Right ventricle myocardium superior (tissue), 1 donor: Measurements from ENCODE around the gene BCAP31. TPM values are rescaled to one million over a fixed set of nuclear protein-coding genes. Genes with fewer than 3 reads are reported as not detected.
"Not testable (repeated sequence)": the region's sequence is repeated elsewhere in the genome, so short reads cannot be mapped to it uniquely, and the experiment has no call there.

ENCODE experiments used
- ATAC-seq: fragments of 200-7000 bp; cut with Tn5 transposase; one replicate; pipeline ENCODE4 v1.9.1; 2020; ENCODE audit warnings: mild to moderate bottlenecking; ENCODE audit not compliant: poor library complexity
- DNase-seq: peaks from one replicate; pipeline ENCODE4 v3.0.0-alpha.2; 2020
- intact Hi-C: fragments of 100-400 bp; cut with DNase I; formaldehyde crosslinking; loops from one replicate; pipeline ENCODE4 v1.11.2; 2022
- total RNA-seq: library from RNA; stranded (reverse); fragmentation: NEBNext Ultra II Directional; extraction: Animal tissue kit (Norgen Biotek cat#: 25700); gene quantifications from one replicate; pipeline ENCODE4 v1.2.1, GENCODE V29; 2021
- donor health status: DM: no; HTN: yes; CAD: no; lungs with severe emphysema.

Gene BCAP31
- total RNA-seq, 1 donor from 2014 or later: 86.4 TPM

DNA sequence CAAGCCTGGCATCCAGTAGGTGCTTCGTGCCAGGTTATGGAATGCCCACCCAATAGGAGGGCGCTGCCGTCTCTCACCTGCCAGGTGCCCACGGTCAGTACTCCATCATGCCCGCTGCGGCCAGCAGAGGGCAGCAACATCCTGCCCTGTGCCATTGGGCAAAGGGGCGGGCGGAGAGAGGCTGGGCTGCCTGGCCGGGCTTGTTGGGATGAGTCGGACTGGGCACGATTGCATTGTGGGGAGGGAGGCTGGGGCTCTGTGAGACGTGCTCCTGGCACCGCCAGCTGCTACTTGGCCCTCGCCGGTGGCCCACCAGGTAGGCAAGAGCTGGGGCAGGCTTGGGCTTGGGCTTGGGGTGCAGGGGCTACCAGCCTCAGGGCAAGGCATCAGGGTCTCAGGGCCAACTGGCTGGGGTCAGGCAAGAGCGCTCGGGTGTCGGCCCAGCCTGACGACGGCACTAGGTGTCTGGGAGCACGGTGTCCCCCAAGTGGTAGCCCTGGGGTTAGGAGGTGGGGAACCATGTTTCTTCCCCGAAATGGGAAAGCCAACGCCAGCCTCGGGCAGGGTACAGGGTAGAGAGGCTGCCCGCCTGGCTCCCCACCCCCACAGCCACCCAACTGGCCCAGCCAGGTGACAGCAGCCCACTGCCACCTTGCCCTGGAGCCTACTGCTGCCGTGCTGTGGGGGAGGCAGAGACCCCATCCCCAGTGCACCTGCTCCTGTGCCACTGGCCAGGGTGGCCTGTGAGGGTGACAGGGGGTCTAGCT lies 40.0 kb upstream of the BCAP31 start, which contains the start of gene PLXNB3:
PLXNB3 (plus strand) TSS at position 261 of the 767 bp plus-strand sequence. CDS start 1,287 bp downstream, outside the sequence.
- ATAC-seq (peak; percentile 89), DNase-seq (peak; percentile 87)
- intact Hi-C loops: loop anchor here (5.0 kb wide), 1 partner anchor 188 kb away; no protein-coding TSS in a partner anchor

DNA sequence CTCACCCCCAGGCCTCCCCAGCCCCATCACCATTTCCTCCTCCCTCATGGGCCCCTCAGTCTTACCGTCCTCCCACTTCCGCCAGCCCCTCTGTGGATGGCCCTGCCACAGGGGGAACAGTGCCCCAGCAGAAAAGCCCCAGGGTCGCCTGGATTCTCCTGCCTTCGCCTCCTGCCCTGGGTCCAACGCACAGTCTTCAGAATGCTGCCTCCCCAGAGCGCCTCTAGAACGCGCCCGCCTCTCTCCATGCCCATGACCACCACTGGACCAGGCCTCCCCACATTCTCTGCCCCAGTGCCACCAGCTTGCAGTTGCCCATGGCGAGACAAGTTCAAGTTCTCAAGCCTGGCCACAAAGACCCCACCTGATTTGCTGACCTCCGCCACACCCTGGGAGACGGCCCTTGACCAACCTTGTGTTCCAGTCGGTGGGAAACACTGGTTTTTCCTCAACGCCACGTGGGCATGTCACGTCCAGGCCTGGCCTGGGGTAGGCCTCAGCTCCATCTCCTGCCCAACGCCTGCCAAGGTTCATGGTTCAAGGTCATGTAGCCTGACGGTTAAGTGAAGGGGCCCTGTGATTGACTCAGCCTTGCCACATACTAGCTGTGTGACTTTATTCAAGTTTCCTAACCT lies 39.2 kb upstream of the BCAP31 start:
- DNase-seq: peak; percentile 20
- ATAC-seq: no peak
- intact Hi-C loops: loop anchor here (5.0 kb wide), 1 partner anchor 189 kb away; no protein-coding TSS in a partner anchor

DNA sequence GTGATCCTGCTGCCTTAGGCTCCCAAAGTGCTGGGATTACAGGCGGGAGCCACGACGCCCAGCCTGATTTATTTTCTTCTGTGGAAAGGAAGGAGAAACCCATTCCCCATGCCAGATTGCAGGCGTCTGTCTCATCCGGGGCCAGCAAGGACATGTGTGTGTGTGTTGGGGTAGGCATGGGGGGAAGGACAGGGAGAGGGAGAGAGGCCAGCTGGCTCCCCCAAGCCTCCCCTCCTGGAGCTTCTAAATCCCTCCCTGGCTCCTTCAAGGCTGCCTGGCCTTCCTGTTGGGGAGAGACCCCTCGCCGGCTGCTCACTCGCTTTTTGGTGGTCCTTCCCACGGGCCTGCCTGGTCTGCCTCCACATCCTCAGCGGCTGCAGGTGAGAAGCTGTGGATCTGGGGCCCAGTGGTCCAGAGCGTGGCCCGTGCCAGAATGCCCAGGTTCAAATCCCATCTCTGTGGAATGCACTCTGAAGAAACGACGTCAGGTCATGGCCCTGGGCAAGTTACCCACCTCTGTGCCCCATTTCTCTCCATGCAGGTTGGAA lies 38.5 kb upstream of the BCAP31 start:
- ATAC-seq: no peak

DNA sequence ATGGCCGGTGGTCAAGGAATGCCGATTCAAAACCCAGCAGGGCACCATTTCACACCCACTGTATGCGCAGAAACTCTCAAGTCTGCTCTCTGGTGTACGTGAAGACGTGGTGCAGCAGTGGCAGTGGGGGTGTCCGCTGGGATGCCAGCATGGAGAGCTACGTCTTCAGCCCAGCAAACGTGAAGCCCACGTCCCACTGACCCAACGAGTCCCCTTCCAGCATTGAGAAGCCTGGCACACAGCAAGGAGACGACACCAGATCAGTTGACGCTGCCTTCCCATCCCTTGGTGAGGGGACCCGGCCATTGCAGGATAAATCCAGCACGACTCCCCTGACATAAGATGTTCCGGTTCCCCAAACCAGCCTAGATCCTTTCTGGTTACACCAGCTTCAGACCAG lies 37.7 kb upstream of the BCAP31 start:
- DNase-seq (no peak), ATAC-seq (no peak)
- intact Hi-C loops: loop anchor here (5.0 kb wide), 1 partner anchor 190 kb away; no protein-coding TSS in a partner anchor

More for the DNA sequence above, 38.5 kb upstream of the BCAP31 start:
- intact Hi-C loops: loop anchor here (5.0 kb wide), 1 partner anchor 190 kb away; no protein-coding TSS in a partner anchor
- DNase-seq: no peak

DNA sequence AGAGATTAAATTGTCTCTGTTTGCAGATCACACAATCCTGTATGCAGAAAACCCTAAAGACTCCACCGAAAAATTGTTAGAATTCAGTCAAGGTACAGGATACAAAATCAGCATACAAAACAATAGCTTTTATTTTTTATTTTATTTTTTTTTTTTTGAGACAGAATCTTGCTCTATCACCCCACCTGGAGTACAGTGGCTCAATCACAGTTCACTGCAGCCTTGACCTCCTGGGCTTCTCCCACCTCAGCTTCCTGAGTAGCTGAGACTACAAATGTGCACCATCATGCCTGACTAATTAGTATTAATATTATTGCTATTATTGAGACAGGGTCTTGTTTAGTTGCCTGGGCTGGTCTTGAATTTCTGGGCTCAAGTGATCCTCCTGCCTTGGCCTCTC lies 30.9 kb upstream of the BCAP31 start:
- ATAC-seq (no peak), DNase-seq (no peak)
- intact Hi-C loops: no loop called here

DNA sequence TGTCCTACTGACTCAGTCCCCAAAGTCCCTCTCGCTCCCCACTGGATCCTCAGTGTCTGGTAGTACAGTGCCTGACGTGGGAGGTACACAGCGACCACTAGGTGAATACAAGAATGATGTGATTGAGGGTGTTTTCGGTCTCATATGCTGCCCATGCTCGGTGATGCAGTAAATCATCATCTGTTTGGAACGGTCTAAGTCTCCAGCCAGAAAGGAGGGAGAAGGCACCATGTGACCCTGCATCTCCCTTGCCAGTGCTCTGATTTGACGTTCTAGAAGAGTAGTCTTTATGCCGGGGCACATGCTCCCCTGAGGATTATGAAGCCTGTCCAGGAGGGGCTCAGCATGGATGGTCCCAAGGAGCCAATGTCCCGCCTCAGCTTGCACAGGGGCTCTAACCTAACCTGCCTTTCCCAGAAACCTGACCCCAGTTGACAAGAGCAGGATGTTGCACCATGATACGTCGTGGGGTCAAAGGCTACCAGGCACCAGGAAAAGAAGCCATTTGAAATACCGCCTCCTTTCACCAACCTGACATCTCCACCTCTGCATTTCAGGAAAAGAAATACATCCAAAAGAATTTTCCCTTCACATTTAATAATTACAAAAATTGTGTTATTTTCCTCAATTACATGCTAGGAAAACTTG lies 26.1 kb upstream of the BCAP31 start:
- ATAC-seq (no peak), DNase-seq (no peak)
- intact Hi-C loops: no loop called here

DNA sequence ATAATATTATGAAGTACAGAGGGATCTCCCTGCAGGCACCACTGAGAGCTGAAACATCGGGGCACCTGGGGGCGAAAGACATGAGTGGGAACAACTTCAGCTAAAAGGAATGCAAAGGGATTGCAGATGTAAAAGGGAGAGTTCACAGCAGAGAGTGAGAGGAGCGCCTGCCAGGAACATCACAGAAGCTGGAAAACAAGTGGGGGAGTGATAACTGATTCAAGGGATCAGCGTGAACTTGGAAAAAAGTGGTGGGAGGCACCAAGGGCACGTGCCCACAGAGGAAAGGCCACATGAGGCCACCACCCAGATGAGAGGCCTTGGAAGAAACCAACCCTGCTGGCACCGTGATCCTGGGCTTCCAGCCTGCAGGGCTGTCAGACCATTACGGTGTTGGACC lies 24.8 kb upstream of the BCAP31 start:
- ATAC-seq, DNase-seq, intact Hi-C loops: not testable (repeated sequence)

DNA sequence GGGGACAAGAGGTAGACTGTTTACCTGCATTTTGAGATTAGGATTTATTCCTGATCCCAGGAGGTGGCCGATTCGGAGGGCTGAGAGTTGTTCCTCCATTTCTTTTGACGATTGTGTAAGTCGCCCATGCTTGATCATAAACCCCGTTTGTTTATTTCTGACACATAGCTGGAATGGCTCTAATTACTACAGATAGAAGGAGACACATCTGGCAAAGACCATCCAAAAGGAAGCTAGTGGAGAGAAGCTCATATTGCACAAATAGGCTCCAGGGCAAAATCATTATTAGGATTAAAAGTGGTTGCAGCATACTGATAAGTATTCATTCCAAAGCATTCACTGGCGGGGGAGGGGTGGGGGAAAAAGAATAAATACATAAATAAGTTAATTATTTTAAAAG lies 22.8 kb upstream of the BCAP31 start:
- ATAC-seq, DNase-seq, intact Hi-C loops: not testable (repeated sequence)

DNA sequence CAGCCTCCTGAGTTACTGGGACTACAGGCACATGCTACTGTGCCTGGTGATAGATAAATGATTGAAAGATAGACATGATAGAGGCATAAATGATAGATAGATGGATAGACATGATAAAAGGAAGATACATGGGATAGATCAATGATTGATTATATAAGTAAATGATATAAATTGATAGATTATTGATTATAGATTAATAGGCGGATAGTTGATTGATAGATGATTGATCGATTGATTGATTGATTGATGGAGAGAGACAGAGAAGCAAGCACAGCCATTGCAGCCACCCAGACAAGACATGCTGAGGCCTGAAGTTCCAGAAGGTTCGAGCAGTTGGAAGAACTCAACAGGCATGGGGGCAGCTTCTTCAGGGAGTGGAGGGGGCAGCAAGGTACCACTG lies 22.2 kb upstream of the BCAP31 start:
- DNase-seq (no peak), ATAC-seq (no peak)
- intact Hi-C loops: no loop called here

DNA sequence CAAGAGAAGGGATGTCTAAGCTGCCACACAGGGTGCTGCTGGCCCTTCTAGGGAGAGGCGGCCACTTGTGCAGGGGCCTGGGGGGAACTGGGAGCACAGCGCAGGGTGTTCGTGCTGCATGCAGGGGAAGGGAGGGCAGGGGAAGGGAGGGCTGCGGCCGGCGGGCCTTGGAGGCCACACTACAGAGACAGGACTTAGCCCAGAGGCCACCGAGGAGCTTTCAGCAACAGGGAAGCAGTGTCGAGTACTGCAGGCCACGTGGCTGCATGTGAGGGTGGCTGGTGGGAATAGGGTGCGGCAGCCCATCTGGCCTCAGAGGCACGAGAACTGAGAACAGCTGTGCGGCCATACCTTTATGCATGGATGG lies 20.9 kb upstream of the BCAP31 start:
- ATAC-seq, DNase-seq, intact Hi-C loops: not testable (repeated sequence)

DNA sequence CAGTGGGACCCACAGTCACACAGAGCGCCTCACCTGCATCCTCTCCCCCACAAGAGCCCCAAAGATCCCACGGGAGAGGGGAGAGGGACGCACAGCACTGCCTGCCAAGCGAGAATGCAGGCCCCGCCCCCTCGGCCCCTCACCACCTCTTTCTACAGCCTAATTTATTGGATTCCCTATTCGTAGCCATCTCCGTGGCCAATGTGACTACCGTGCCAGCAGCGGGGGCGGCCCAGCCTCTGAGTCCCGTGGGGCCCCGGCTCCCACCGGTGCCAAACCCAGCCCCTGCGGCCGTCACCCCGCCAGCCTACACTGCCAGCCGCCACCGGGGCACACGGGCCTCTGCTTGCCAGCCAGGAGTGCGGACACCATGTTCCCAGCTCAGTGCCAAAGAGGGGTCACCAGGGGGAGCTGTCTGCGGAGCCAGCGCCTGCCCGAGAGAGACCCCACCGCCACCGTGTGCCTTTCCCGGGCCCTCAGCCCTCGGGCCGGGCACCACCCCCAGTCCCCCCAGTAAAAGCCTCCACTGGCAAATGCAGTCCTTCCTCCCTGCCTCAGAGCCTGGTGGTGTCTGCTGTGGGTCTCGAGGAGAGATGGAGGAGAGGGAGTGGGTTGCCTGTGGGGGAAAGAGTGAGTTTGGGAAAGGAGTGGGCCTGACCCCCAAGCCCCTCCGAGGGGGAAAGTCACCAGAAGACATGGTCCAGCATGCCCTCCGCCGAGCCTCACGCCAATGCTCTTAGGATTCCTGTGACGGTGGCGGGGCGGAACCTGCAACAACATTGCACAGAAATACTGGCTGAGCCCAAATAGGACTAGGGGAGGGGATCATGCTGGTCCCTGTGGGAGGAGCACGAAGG lies 20.3 kb upstream of the BCAP31 start:
- intact Hi-C loops: no loop called here
- no peak for ATAC-seq
- DNase-seq: no peak

DNA sequence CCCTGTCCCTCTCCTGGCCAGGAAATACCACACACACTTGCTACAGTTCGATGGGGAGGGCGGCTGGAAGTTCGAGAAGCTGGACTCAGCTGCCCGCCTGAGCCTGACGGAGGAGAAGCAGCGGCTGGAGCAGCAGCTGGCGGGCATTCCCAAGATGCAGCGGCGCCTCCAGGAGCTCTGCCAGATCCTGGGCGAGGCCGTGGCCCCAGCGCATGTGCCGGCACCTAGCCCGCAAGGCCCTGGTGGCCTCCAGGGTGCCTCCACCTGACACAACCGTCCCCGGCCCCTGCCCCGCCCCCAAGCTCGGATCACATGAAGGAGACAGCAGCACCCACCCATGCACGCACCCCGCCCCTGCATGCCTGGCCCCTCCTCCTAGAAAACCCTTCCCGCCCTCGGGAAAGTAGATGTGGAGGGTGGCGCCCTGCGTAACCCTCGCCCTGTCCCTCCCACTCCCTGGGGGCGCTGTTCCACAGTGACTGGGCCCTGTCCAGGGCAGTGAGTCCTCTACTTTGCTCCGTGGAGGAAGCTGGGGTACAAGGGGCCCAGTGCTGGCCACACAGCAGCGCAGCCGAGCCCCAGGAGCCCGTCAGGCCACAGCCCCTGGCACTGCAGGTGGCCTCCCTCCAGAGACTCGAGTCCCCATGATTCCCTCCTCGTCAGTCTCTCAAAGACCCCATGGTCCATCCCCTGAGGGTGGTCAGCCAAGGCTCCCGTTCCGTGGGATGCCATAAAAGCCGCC lies 19.5 kb upstream of the BCAP31 start:
- ATAC-seq, intact Hi-C loops: not testable (repeated sequence)
- DNase-seq: peak; percentile 64

DNA sequence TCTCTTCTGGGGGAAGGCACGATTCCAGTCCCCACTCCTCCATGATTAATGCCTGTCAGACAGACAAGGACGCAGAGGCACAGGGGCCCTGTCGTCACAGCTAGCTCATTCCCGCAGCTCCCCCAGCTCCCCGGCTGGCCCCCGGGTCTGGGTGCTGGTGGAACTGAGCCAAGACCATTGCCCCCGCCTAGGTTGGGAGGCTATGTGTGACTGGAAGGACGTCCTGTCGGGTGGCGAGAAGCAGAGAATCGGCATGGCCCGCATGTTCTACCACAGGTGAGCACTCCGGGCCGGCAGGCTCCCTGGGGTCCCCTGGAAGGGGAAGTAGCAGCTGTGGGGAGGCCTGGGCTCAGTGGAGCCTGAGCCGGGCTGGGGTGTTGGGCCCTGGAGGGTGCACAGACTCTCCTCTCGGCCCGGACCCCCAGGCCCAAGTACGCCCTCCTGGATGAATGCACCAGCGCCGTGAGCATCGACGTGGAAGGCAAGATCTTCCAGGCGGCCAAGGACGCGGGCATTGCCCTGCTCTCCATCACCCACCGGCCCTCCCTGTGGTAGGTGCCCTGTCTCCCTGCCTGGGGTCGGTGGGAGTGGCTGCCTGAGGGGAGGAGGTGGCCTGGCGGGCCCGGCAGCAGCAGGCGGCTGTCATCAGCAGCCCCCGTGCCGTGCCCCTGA lies 18.7 kb upstream of the BCAP31 start:
- DNase-seq, ATAC-seq, intact Hi-C loops: not testable (repeated sequence)

DNA sequence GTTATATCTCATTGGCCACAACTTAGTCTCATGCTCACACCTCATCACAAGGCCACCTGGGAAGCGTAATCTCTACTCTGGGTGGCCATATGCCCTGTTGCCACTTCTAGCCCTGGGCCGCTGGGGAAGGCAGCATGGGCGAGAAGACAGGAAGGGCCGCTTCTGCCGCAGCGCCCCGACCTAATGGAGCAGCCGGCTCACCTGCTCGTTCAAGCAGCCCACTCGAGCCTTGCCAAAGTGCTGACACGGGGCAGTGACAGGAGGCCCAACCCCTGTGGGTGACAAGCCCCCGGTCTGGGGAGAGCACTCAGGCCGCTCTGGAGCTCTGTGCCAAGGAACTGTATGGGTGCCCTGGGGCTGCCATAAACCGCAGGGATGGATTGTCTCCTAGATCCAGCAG lies 17.9 kb upstream of the BCAP31 start:
- ATAC-seq, intact Hi-C loops, DNase-seq: not testable (repeated sequence)

DNA sequence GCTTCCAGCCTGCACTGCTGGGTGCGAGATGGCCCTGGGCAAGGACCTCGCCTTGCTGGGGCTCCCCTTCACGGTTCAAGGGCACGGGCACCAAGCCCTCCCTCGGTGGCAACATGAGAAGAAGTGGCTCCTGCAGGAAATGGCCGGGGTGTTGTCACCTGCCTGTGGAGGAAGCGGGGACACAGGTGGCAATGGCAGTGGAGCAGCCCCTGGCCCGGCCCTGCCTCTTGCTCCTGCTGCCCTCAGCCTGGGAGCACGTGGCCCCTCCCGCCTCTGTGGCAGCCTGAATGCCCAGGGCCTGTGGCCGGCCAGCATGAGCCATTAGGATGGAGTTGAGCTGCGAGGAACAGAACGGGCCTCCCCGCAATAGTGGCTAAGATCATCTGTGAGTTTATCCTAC lies 17.3 kb upstream of the BCAP31 start:
- no peak for DNase-seq
- intact Hi-C loops: no loop called here

DNA sequence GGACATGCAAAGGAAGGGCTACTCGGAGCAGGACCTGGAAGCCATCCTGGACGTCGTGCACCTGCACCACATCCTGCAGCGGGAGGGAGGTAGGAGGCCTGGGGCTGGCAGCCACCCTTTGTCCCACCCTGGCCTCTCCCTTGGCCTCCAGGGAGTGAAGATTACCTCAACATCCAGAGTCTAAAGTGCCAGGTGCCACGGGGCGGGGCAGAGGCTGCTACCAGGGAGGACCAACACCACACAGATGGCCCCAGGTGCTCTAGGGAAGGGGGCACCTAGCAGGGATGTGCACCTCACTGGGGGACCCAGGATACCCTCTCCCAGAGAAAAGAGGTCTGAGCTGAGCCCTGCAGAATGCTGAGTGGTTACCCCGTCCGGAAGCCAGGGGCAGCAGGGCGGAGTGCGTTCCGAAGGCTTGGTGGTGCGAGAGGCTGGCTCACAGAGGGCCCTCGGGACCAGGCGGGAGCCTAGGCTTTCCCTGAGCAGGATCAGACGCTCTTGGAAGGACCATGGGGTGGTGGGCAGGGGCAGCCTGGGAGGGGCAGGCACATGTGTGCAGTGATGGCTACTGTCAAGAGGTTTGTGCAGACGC lies 16.5 kb upstream of the BCAP31 start:
- DNase-seq: no peak
- no peak for ATAC-seq
- intact Hi-C loops: no loop called here

More for the DNA sequence above, 17.3 kb upstream of the BCAP31 start:
- no peak for ATAC-seq
